ENCODE results near the gene CALCOCO1. TPM values are rescaled to one million over a fixed set of nuclear protein-coding genes. Genes with fewer than 3 reads are reported as not detected.

Gene CALCOCO1
- total and polyA plus RNA-seq, 2 of the 13 experiments (the other 11 are each of a cell fraction or from before 2014, with no cell fraction given), result 7.7 to 47.7 TPM

GRCh38 chr12:53727310-53728041 lies at the start of gene CALCOCO1 (continued):
- TF ChIP-seq FOXA3 (CRISPR knock-in tag; IDR thresholded peaks at IDR 0.05), result peak; percentile 29
- no peak for TF ChIP-seq RAD21 (CRISPR knock-in tag; IDR thresholded peaks at IDR 0.05)
- TF ChIP-seq CREM (IDR thresholded peaks at IDR 0.05), result peak; percentile 100
- peak; percentile 58; the same call in 1 of the 2 replicates for TF ChIP-seq CREM (CRISPR knock-in tag; IDR thresholded peaks at IDR 0.05)
- TF ChIP-seq NR2F2 (IDR thresholded peaks at IDR 0.05; ENCODE audit: borderline replicate concordance, low read depth), result peak; percentile 12; the same call in 1 of the 2 replicates
- TF ChIP-seq THAP11 (CRISPR knock-in tag; IDR thresholded peaks at IDR 0.05), result peak; percentile 99
- TF ChIP-seq ATF1 (CRISPR knock-in tag; IDR thresholded peaks at IDR 0.05), result peak; percentile 95
- peak; percentile 78 for TF ChIP-seq ZNF614 (CRISPR knock-in tag; IDR thresholded peaks at IDR 0.05; ENCODE audit: borderline replicate concordance)
- peak; percentile 94 for TF ChIP-seq GMEB2 (CRISPR knock-in tag; IDR thresholded peaks at IDR 0.05; ENCODE audit: low read depth)
- TF ChIP-seq ZNF205 (CRISPR knock-in tag; IDR thresholded peaks at IDR 0.05), result no peak
- no peak for TF ChIP-seq NONO (IDR thresholded peaks at IDR 0.05)
- peak; percentile 82 for TF ChIP-seq NONO (CRISPR knock-in tag; conservative IDR thresholded peaks at IDR 0.05)
- 0 out of 2 replicates have a peak, but pooled peaks have one; percentile 25 for TF ChIP-seq ZNF768 (CRISPR knock-in tag; IDR thresholded peaks at IDR 0.05)
- 0 out of 2 replicates have a peak, but pooled peaks have one; percentile 29 for TF ChIP-seq ZNF749 (CRISPR knock-in tag; IDR thresholded peaks at IDR 0.05; ENCODE audit: borderline replicate concordance)
- TF ChIP-seq IRX3 (CRISPR knock-in tag; IDR thresholded peaks at IDR 0.05; ENCODE audit: borderline replicate concordance, low read depth), result no peak
- TF ChIP-seq, protein P1, sequence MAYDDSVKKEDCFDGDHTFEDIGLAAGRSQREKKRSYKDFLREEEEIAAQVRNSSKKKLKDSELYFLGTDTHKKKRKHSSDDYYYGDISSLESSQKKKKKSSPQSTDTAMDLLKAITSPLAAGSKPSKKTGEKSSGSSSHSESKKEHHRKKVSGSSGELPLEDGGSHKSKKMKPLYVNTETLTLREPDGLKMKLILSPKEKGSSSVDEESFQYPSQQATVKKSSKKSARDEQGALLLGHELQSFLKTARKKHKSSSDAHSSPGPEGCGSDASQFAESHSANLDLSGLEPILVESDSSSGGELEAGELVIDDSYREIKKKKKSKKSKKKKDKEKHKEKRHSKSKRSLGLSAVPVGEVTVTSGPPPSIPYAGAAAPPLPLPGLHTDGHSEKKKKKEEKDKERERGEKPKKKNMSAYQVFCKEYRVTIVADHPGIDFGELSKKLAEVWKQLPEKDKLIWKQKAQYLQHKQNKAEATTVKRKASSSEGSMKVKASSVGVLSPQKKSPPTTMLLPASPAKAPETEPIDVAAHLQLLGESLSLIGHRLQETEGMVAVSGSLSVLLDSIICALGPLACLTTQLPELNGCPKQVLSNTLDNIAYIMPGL (CRISPR knock-in tag; IDR thresholded peaks at IDR 0.05; ENCODE audit: borderline replicate concordance in 1 of 2, low read depth in 1 of 2), result peak; percentile 32 to 47; a peak in 1 of 4 replicates
- peak; percentile 73 for TF ChIP-seq PHF20 (CRISPR knock-in tag; IDR thresholded peaks at IDR 0.05)
- TF ChIP-seq CREB1 (IDR thresholded peaks at IDR 0.05), result peak; percentile 92
- TF ChIP-seq CREB1 (CRISPR knock-in tag; IDR thresholded peaks at IDR 0.05), result peak; percentile 97
- TF ChIP-seq ZEB1 (IDR thresholded peaks at IDR 0.05; ENCODE audit: insufficient replicate concordance, low read depth), result peak; percentile 44
- peak; percentile 29; the same call in 1 of the 2 replicates for TF ChIP-seq KLF6 (CRISPR knock-in tag; IDR thresholded peaks at IDR 0.05)
- TF ChIP-seq FOXK1 (CRISPR knock-in tag; IDR thresholded peaks at IDR 0.05; ENCODE audit: borderline replicate concordance, low read depth), result peak; percentile 94
- TF ChIP-seq ZNF816 (CRISPR knock-in tag; IDR thresholded peaks at IDR 0.05; ENCODE audit: borderline replicate concordance), result no peak

All from HepG2 (cell line).